Measurements from ENCODE around the gene CNTN4. TPM values are rescaled to one million over a fixed set of nuclear protein-coding genes. Genes with fewer than 3 reads are reported as not detected.

Gene CNTN4
- polyA plus RNA-seq, 4 donors: 0.27 to 6.5 (median 2.6) TPM; not detected in 1

- Histone ChIP-seq H3K27me3 (ENCODE audit: control insufficient read depth in 3 of 3, insufficient read depth in 3 of 3, low read length in 3 of 3) (no peaks in the 10 kb centered on the region), H3K4me3 (ENCODE audit: low read depth in 1 of 3, low read length in 3 of 3) (no peak overlapping the region), H3K9me3 (ENCODE audit: control insufficient read depth in 2 of 2, insufficient read depth in 1 of 2, low read depth in 1 of 2, low read length in 1 of 2) (no peaks in the 10 kb centered on the region), H3K4me1 (ENCODE audit: control insufficient read depth in 3 of 3, insufficient read depth in 2 of 3, low read depth in 1 of 3, low read length in 2 of 3) (no peaks in the 10 kb centered on the region), H3K27ac (ENCODE audit: low read depth in 1 of 3, low read length in 2 of 3) (no peak overlapping the region), H3K36me3 (ENCODE audit: control insufficient read depth in 3 of 3, insufficient read depth in 2 of 3, low read depth in 1 of 3, low read length in 3 of 3) (no peaks in the 10 kb centered on the region)
- FAIRE-seq (no peak), DNase-seq (no peak)
- 77 to 80% (median 78%) methylated on average over 5 of the region's 5 CpGs for WGBS, 3 donors
Observed at GRCh38 chr3:3069723-3070122, 971.1 kb downstream of the CNTN4 start.

GRCh38 chr3:3071136-3071535 lies 972.5 kb downstream of the CNTN4 start:
- Histone ChIP-seq H3K4me1 (ENCODE audit: control insufficient read depth in 3 of 3, insufficient read depth in 2 of 3, low read depth in 1 of 3, low read length in 2 of 3) (no peaks in the 10 kb centered on the region), H3K36me3 (ENCODE audit: control insufficient read depth in 3 of 3, insufficient read depth in 2 of 3, low read depth in 1 of 3, low read length in 3 of 3) (no peaks in the 10 kb centered on the region), H3K27me3 (ENCODE audit: control insufficient read depth in 3 of 3, insufficient read depth in 3 of 3, low read length in 3 of 3) (no peaks in the 10 kb centered on the region), H3K9me3 (ENCODE audit: control insufficient read depth in 2 of 2, insufficient read depth in 1 of 2, low read depth in 1 of 2, low read length in 1 of 2) (no peaks in the 10 kb centered on the region), H3K4me3 (ENCODE audit: low read depth in 1 of 3, low read length in 3 of 3) (no peak overlapping the region), H3K27ac (ENCODE audit: low read depth in 1 of 3, low read length in 2 of 3) (no peak overlapping the region)
- 71 to 83% (median 78%) methylated on average over 5 of the region's 5 CpGs for WGBS, 3 donors
- no peak for FAIRE-seq
- no peak for DNase-seq

GRCh38 chr3:3074551-3075257 lies 976.0 kb downstream of the CNTN4 start:
- FAIRE-seq (no peak), DNase-seq (no peak)
- H3K36me3 ChIP-seq (ENCODE audit: control insufficient read depth in 3 of 3, insufficient read depth in 2 of 3, low read depth in 1 of 3, low read length in 3 of 3): no peaks in the 10 kb centered on the region
- H3K27ac ChIP-seq (ENCODE audit: low read depth in 1 of 3, low read length in 2 of 3): no peak overlapping the region
- no peaks in the 10 kb centered on the region for H3K9me3 ChIP-seq (ENCODE audit: control insufficient read depth in 2 of 2, insufficient read depth in 1 of 2, low read depth in 1 of 2, low read length in 1 of 2)
- 66 to 72% (median 67%) methylated on average over 5 of the region's 5 CpGs for WGBS, 3 donors
- H3K4me3 ChIP-seq (ENCODE audit: low read depth in 1 of 3, low read length in 3 of 3): no peak overlapping the region
- H3K4me1 ChIP-seq (ENCODE audit: control insufficient read depth in 3 of 3, insufficient read depth in 2 of 3, low read depth in 1 of 3, low read length in 2 of 3): no peaks in the 10 kb centered on the region
- no peaks in the 10 kb centered on the region for H3K27me3 ChIP-seq (ENCODE audit: control insufficient read depth in 3 of 3, insufficient read depth in 3 of 3, low read length in 3 of 3)

GRCh38 chr3:3080309-3080708 lies 981.6 kb downstream of the CNTN4 start:
- DNase-seq (no peak), FAIRE-seq (no peak)
- no peaks in the 10 kb centered on the region for H3K27me3 ChIP-seq (ENCODE audit: control insufficient read depth in 3 of 3, insufficient read depth in 3 of 3, low read length in 3 of 3)
- no peak overlapping the region for H3K27ac ChIP-seq (ENCODE audit: low read depth in 1 of 3, low read length in 2 of 3)
- no peaks in the 10 kb centered on the region for H3K4me1 ChIP-seq (ENCODE audit: control insufficient read depth in 3 of 3, insufficient read depth in 2 of 3, low read depth in 1 of 3, low read length in 2 of 3)
- no peaks in the 10 kb centered on the region for H3K9me3 ChIP-seq (ENCODE audit: control insufficient read depth in 2 of 2, insufficient read depth in 1 of 2, low read depth in 1 of 2, low read length in 1 of 2)
- H3K36me3 ChIP-seq (ENCODE audit: control insufficient read depth in 3 of 3, insufficient read depth in 2 of 3, low read depth in 1 of 3, low read length in 3 of 3): no peaks in the 10 kb centered on the region
- 55 to 67% (median 64%) methylated on average over 5 of the region's 5 CpGs for WGBS, 3 donors
- H3K4me3 ChIP-seq (ENCODE audit: low read depth in 1 of 3, low read length in 3 of 3): no peak overlapping the region

DNA sequence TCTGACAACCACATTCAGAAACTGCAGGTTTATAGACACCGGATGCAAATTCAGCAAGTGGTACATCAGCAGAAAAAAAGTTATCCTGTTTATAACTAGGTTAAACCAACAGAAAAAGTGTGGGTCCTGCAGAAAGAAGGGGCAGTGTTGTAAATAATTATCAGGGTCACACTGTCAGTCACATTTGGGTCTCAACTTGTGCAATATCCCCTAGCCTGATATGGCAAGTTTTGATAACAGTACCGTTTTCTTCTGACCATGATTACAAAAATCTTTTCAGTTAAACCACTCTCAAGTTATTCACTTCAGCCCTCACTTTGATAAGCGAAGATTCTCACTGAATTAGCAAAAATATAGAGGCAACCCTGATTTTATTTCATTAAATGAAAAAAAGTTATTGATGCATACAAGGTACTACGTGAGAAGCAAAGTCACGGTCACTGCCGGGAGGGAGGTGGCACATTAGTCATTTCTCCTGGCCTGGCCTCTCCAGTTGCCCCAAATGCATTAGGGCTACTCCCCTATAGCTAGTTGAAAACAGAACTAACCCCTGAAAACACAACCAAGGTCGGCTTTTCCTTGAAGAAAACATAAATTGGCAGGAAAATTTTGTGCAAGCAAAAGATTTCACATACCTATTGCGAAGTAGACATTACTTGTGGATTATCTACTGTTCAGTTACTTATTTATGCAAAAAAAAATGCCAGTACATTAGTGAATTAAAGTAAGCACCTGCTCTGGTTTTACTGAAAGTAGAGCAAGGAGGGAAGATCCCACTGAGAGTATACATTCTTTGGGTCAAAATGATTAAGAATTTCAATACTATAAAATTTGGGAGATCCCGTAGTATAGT lies 982.9 kb downstream of the CNTN4 start:
- Histone ChIP-seq H3K4me1 (ENCODE audit: control insufficient read depth in 3 of 3, insufficient read depth in 2 of 3, low read depth in 1 of 3, low read length in 2 of 3) (no peaks in the 10 kb centered on the region), H3K27me3 (ENCODE audit: control insufficient read depth in 3 of 3, insufficient read depth in 3 of 3, low read length in 3 of 3) (no peaks in the 10 kb centered on the region), H3K36me3 (ENCODE audit: control insufficient read depth in 3 of 3, insufficient read depth in 2 of 3, low read depth in 1 of 3, low read length in 3 of 3) (no peaks in the 10 kb centered on the region), H3K4me3 (ENCODE audit: low read depth in 1 of 3, low read length in 3 of 3) (no peak overlapping the region), H3K9me3 (ENCODE audit: control insufficient read depth in 2 of 2, insufficient read depth in 1 of 2, low read depth in 1 of 2, low read length in 1 of 2) (no peaks in the 10 kb centered on the region), H3K27ac (ENCODE audit: low read depth in 1 of 3, low read length in 2 of 3) (no peak overlapping the region)
- FAIRE-seq (no peak), DNase-seq (no peak)
- WGBS, 3 donors: 72 to 76% (median 75%) methylated on average over 9 of the region's 9 CpGs

- WGBS, 3 donors: 36 to 60% (median 52%) methylated on average over 2 of the region's 2 CpGs
- no peak for DNase-seq
- H3K36me3 ChIP-seq (ENCODE audit: control insufficient read depth in 3 of 3, insufficient read depth in 2 of 3, low read depth in 1 of 3, low read length in 3 of 3): no peaks in the 10 kb centered on the region
- H3K27ac ChIP-seq (ENCODE audit: low read depth in 1 of 3, low read length in 2 of 3): no peak overlapping the region
- H3K4me3 ChIP-seq (ENCODE audit: low read depth in 1 of 3, low read length in 3 of 3): no peak overlapping the region
- no peaks in the 10 kb centered on the region for H3K4me1 ChIP-seq (ENCODE audit: control insufficient read depth in 3 of 3, insufficient read depth in 2 of 3, low read depth in 1 of 3, low read length in 2 of 3)
- FAIRE-seq: no peak
- no peaks in the 10 kb centered on the region for H3K27me3 ChIP-seq (ENCODE audit: control insufficient read depth in 3 of 3, insufficient read depth in 3 of 3, low read length in 3 of 3)
- H3K9me3 ChIP-seq (ENCODE audit: control insufficient read depth in 2 of 2, insufficient read depth in 1 of 2, low read depth in 1 of 2, low read length in 1 of 2): no peaks in the 10 kb centered on the region
Observed at GRCh38 chr3:3082234-3082924, 983.7 kb downstream of the CNTN4 start.

GRCh38 chr3:3084890-3085289 lies 986.2 kb downstream of the CNTN4 start:
- no peaks in the 10 kb centered on the region for H3K36me3 ChIP-seq (ENCODE audit: control insufficient read depth in 3 of 3, insufficient read depth in 2 of 3, low read depth in 1 of 3, low read length in 3 of 3)
- 81 to 92% (median 81%) methylated on average over 3 of the region's 3 CpGs for WGBS, 3 donors
- H3K9me3 ChIP-seq (ENCODE audit: control insufficient read depth in 2 of 2, insufficient read depth in 1 of 2, low read depth in 1 of 2, low read length in 1 of 2): no peaks in the 10 kb centered on the region
- DNase-seq: no peak
- no peaks in the 10 kb centered on the region for H3K4me1 ChIP-seq (ENCODE audit: control insufficient read depth in 3 of 3, insufficient read depth in 2 of 3, low read depth in 1 of 3, low read length in 2 of 3)
- no peaks in the 10 kb centered on the region for H3K27me3 ChIP-seq (ENCODE audit: control insufficient read depth in 3 of 3, insufficient read depth in 3 of 3, low read length in 3 of 3)
- FAIRE-seq: no peak
- no peak overlapping the region for H3K4me3 ChIP-seq (ENCODE audit: low read depth in 1 of 3, low read length in 3 of 3)
- no peak overlapping the region for H3K27ac ChIP-seq (ENCODE audit: low read depth in 1 of 3, low read length in 2 of 3)

- Histone ChIP-seq H3K9me3 (ENCODE audit: control insufficient read depth in 2 of 2, insufficient read depth in 1 of 2, low read depth in 1 of 2, low read length in 1 of 2) (no peaks in the 10 kb centered on the region), H3K27ac (ENCODE audit: low read depth in 1 of 3, low read length in 2 of 3) (no peak overlapping the region), H3K4me1 (ENCODE audit: control insufficient read depth in 3 of 3, insufficient read depth in 2 of 3, low read depth in 1 of 3, low read length in 2 of 3) (no peaks in the 10 kb centered on the region), H3K27me3 (ENCODE audit: control insufficient read depth in 3 of 3, insufficient read depth in 3 of 3, low read length in 3 of 3) (no peaks in the 10 kb centered on the region), H3K36me3 (ENCODE audit: control insufficient read depth in 3 of 3, insufficient read depth in 2 of 3, low read depth in 1 of 3, low read length in 3 of 3) (no peaks in the 10 kb centered on the region), H3K4me3 (ENCODE audit: low read depth in 1 of 3, low read length in 3 of 3) (no peak overlapping the region)
- no peak for DNase-seq
- FAIRE-seq: no peak
- WGBS, 3 donors: 60 to 78% (median 73%) methylated on average over 6 of the region's 6 CpGs
Observed at GRCh38 chr3:3085782-3086181, 987.1 kb downstream of the CNTN4 start.
